GM19324 (cell line): ENCODE measurements around the gene KBTBD4.

Experiments used
- ATAC-seq: cut with Tn5 transposase; IDR thresholded peaks from one replicate; pipeline ENCODE4 v1.9.1; 2021; ENCODE audit warnings: mild to moderate bottlenecking, moderate library complexity; ENCODE audit not compliant: unreplicated experiment, low FRiP score

The KBTBD4 gene

DNA sequence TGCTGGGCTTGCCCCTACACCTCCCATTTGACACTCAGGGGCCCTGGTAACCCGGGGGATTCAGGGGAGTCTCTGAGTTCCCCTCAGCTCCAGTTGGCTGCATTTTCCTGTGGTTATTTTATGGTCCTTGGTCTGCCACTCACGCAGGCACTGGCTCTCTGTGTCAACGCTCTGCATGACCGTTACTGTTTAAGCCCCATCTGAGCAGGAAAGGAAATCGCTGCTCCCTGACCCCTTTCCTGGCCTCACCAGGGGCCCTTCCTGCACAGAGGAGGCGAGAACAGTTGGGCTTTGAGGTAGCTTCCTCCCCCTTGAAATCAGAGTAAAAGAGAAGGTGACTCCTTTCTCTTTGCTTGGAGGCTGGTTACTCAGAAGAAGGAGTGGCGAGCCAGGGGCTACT, 13.0 kb upstream of the KBTBD4 start:
- ATAC-seq, result no peak

- ATAC-seq, result no peak
These were observed 11.4 kb upstream of the KBTBD4 start for GRCh38 chr11:47589977-47590861.

DNA sequence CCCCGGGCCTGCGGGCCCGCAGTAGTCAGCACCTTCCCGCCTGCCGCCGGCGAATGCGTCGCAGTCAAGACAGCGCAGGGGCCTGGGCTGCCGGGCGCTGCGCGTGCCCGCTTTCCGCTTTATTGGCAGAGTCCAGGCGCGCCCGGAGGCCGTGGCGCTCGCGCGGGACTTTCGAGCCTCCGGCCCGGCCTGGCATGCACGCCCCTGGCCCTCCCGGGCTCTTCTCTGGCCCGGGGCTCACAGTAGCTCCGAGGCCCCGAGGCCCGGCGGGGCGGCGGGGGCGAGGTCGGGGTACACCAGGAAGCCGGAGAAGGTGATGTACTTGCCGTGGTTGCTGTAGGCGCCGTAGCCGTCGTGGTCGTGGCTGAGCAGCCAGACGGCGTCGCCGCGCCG, 10.8 kb upstream of the KBTBD4 start:
- no peak for ATAC-seq

GRCh38 chr11:47589118-47589517, 10.3 kb upstream of the KBTBD4 start:
- ATAC-seq, result no peak

GRCh38 chr11:47587723-47588326, 9.1 kb upstream of the KBTBD4 start:
- ATAC-seq, result no peak

DNA sequence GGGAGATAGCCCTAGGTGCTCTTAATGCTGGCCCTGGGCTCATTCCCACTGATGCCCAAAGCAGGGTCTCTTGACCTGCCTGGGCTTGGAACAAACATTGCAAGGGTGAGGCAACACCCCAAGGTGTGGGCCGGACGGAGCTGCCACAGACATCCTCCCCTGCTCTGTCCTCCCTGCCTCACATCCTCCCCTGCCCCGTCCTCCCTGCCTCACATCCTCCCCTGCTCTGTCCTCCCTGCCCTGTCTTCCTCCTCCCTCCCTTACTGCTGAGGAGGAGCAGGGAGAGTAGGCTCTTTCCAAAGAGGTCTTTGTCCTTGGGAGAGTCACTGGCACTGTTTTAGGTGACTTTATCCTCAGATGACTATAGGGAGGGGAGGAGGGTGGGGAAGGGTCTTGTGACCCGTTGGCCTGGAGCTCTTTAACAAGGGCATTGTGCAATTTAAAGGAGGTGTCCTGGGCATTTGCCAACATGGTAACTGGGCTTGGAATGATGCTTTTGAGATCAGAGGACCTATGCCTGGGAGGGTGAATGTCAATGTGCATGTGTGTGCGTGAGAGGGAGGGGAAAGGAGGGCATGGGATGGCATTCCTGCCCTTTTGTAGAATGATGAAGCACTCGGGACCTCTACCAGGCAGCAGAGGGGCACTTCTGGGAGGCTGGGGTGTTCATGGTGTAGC, 8.4 kb upstream of the KBTBD4 start:
- no peak for ATAC-seq

GRCh38 chr11:47586098-47586855, 7.5 kb upstream of the KBTBD4 start, which contains the start of gene FAM180B:
TSS of gene FAM180B (plus strand) at chr11:47586678. CDS start at chr11:47586769, 91 bp downstream.
- no peak for ATAC-seq

GRCh38 chr11:47583844-47584243, 5.1 kb upstream of the KBTBD4 start:
- no peak for ATAC-seq

DNA sequence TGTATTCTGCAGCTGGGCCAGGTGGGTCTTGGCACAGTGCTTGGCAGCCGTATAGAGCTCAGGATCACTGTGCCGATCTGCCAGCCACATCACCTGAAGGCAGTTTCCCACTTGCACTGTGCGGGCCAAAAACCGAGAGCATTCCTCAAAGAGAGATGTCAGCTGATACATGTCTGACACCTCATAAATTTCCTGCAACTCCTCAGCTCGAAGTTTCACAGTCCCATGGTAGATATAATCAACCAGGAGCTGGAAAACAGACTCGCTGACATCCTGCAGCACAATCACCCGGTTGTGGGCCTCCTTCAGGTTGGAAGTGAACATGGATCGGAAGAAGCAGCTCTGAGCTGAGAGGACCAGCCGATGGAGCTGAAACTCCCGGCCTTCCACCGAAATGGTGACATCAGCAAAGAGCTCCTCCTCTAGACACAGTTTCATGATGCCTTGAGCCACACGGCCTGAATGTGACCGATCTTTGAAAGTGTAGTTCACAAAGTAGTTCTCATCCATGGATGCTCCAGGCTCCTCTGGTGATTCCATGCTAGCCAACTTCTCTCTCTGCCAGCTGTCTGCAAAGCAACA, 1.2 kb downstream of the KBTBD4 start:
- ATAC-seq, result no peak

- no peak for ATAC-seq
These were observed 5.4 kb downstream of the KBTBD4 start for GRCh38 chr11:47573321-47573720.

GRCh38 chr11:47572715-47573255, 6.0 kb downstream of the KBTBD4 start:
- no peak for ATAC-seq

GRCh38 chr11:47571895-47572294, 6.9 kb downstream of the KBTBD4 start:
- no peak for ATAC-seq

GRCh38 chr11:47571357-47571729, 7.4 kb downstream of the KBTBD4 start:
- ATAC-seq, result no peak

DNA sequence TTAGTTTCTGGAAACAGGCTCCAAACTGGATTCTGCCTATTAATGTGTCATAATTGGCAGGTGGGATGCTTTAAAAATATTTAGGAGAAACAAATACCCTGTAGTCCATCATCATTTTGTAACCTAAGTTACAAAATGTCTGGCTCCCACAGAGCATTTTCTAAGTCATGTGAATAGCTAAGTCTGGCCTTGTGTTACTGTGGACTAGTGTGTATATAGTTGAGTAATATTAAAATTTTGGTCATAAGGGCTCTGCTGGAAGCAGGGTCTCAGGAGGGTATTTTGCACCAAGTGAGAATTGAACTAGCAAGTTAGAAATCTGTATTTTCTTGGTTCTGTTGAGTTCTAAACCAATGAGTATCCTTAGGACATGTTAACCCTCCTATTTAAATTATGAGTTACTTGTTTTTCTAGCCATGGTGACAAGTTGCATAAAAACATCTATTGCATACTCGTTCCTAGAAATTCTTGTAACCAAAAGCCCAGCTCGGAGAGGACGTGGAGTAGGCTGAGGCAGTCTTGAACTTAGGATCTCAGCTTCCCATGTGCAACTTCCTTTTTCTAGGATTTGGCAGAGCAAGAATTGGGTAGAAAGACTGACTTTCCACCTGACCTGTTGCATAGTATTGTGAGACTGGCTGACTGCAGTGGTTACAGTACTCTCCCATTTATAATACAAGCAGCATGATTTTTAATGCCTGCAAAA, 8.0 kb downstream of the KBTBD4 start:
- ATAC-seq, result no peak

GRCh38 chr11:47569646-47570045, 9.1 kb downstream of the KBTBD4 start:
- no peak for ATAC-seq

- no peak for ATAC-seq
These were observed 12.5 kb downstream of the KBTBD4 start for GRCh38 chr11:47566149-47566698.

DNA sequence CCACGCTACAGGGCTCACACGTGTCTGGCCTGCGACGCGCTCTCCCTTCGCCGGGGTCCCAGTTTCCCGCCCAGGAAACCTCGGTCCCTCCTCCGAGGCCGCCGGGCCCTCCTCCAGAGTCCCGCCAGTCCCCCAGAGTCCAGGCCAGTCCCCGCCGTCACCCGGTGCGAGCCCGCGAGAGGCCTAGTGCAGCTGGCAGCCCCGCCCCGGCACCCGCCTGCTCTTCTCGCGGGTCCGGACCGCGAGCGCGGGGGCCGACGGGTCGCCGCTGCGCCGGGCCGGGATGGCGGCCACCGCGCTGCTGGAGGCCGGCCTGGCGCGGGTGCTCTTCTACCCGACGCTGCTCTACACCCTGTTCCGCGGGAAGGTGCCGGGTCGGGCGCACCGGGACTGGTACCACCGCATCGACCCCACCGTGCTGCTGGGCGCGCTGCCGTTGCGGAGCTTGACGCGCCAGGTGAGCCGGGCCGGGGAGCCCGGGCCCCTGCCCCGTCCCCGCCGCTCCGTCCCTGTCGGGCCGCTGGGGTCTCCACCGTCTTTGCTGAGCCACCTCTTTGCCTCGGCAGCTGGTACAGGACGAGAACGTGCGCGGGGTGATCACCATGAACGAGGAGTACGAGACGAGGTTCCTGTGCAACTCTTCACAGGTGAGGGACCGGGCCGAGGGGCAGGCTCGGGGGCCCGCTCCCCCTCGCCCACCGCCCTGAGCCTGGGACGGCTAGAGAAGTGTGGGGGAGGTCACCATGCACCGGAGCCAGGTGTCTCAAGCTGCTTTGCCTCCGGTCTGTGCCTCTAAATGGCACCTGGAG, 13.2 kb downstream of the KBTBD4 start, which contains the start of gene PTPMT1:
PTPMT1 (plus strand) TSS at position 260 of the 809 bp plus-strand sequence; CDS start at position 284, 24 bp downstream.
- peak; percentile 82 for ATAC-seq

DNA sequence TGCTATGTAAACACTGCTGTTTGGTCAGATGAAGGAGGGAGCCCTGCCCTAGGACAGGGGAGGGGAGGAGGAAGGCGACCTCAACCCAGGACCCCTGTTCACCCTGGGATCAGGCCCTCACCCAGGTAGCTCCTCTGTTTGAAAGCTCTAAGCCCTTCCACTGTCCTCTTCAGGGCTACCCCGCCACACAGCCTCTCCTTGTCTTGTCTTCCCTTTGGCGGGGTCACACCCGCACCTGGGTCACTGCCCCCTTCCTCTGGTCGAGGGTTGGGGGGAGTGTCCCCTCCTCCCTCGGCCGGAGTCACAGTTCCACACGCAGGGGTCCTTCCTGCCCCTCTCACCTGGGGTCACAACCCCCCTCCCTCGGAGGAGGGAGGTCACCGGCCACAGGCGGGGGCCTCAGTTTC, 13.8 kb downstream of the KBTBD4 start:
- no peak for ATAC-seq
